WTC11 (cell line): Measurements from ENCODE around the gene OMD. TPM values are rescaled to one million over a fixed set of nuclear protein-coding genes. Genes with fewer than 3 reads are reported as not detected.

Experiments used
- ATAC-seq: fragments of 200-7000 bp; cut with Tn5 transposase; 2 replicates; pipeline ENCODE4 v1.10.0; 2021; ENCODE audit warnings: mild to moderate bottlenecking, moderate library complexity
- CTCF ChIA-PET: fragments of 300-600 bp; sonication (Branson Sonifier 250); formaldehyde crosslinking; loops from one replicate; lab custom pipeline; 2021; ENCODE audit warnings: antibody characterized with exemption; lab: Charles Lee
- POLR2A ChIA-PET: fragments of 350-600 bp; sonication (Branson Sonifier 250); formaldehyde crosslinking; loops from one replicate; lab custom pipeline; 2021; ENCODE audit warnings: antibody characterized with exemption; lab: Charles Lee
- DNase-seq: peaks from one replicate; pipeline ENCODE4 v3.0.0; 2021; ENCODE audit warnings: low spot score
- H3K27ac Mint-ChIP-seq: 2 replicates; pipeline ENCODE4 v1.8.0; 2021; ENCODE audit warnings: mixed read lengths
- H3K27me3 Mint-ChIP-seq: 2 replicates; pipeline ENCODE4 v1.8.0; 2021; ENCODE audit warnings: low read depth, mild to moderate bottlenecking, moderate library complexity, mixed read lengths
- H3K36me3 Mint-ChIP-seq: 2 replicates; pipeline ENCODE4 v1.8.0; 2021; ENCODE audit warnings: mixed read lengths
- H3K4me1 Mint-ChIP-seq: 2 replicates; pipeline ENCODE4 v1.8.0; 2022; ENCODE audit warnings: mixed read lengths
- H3K4me3 Mint-ChIP-seq: 2 replicates; pipeline ENCODE4 v1.8.0; 2021; ENCODE audit warnings: mild to moderate bottlenecking, moderate library complexity, mixed read lengths
- H3K9me3 Mint-ChIP-seq: 2 replicates; pipeline ENCODE4 v1.8.0; 2021; ENCODE audit warnings: mixed read lengths
- CREB1 ChIP-seq: sonication (generic); formaldehyde crosslinking; IDR thresholded peaks from 2 replicates; pipeline ENCODE4 v1.8.0; 2023; ENCODE audit warnings: mild to moderate bottlenecking, missing genetic modification reagents
- ESRRA ChIP-seq: sonication (generic); formaldehyde crosslinking; IDR thresholded peaks from 2 replicates; pipeline ENCODE4 v1.8.1; 2022; ENCODE audit warnings: mild to moderate bottlenecking, missing genetic modification reagents, borderline replicate concordance
- FOXK1 ChIP-seq: sonication (generic); formaldehyde crosslinking; IDR thresholded peaks from 2 replicates; pipeline ENCODE4 v1.8.0; 2022; ENCODE audit warnings: mild to moderate bottlenecking, moderate library complexity, missing genetic modification reagents
- JAZF1 ChIP-seq: fragments of 250-450 bp; sonication (Bioruptor Pico); IDR thresholded peaks from 2 replicates; pipeline ENCODE4 v1.9.0; 2021; ENCODE audit warnings: moderate library complexity, mild to moderate bottlenecking, inconsistent platforms
- JUN ChIP-seq: sonication (generic); formaldehyde crosslinking; IDR thresholded peaks from 2 replicates; pipeline ENCODE4 v1.8.0; 2023; ENCODE audit warnings: mild to moderate bottlenecking, missing genetic modification reagents
- PRDM15 ChIP-seq: sonication (generic); formaldehyde crosslinking; IDR thresholded peaks from 2 replicates; pipeline ENCODE4 v1.8.0; 2022; ENCODE audit warnings: missing genetic modification reagents
- RORB ChIP-seq: fragments of 250-450 bp; sonication (Bioruptor Pico); IDR thresholded peaks from 2 replicates; pipeline ENCODE4 v1.9.0; 2021; ENCODE audit warnings: mild to moderate bottlenecking
- SOX15 ChIP-seq: fragments of 250-450 bp; sonication (Bioruptor Pico); IDR thresholded peaks from 2 replicates; pipeline ENCODE4 v1.9.0; 2021; ENCODE audit warnings: mild to moderate bottlenecking
- SP1 ChIP-seq: sonication (generic); formaldehyde crosslinking; conservative IDR thresholded peaks from 2 replicates; pipeline ENCODE4 v1.8.1; 2022; ENCODE audit warnings: missing genetic modification reagents
- TEAD1 ChIP-seq: sonication (generic); formaldehyde crosslinking; IDR thresholded peaks from 2 replicates; pipeline ENCODE4 v1.8.0; 2022; ENCODE audit warnings: mild to moderate bottlenecking, missing genetic modification reagents
- ZMAT4 ChIP-seq: fragments of 250-450 bp; sonication (Bioruptor Pico); IDR thresholded peaks from 2 replicates; pipeline ENCODE4 v1.9.0; 2021; ENCODE audit warnings: mild to moderate bottlenecking
- ZNF121 ChIP-seq: sonication (generic); formaldehyde crosslinking; IDR thresholded peaks from 2 replicates; pipeline ENCODE4 v1.8.0; 2023; ENCODE audit warnings: missing genetic modification reagents
- ZNF232 ChIP-seq: sonication (generic); formaldehyde crosslinking; IDR thresholded peaks from 2 replicates; pipeline ENCODE4 v1.8.0; 2022; ENCODE audit warnings: mild to moderate bottlenecking, missing genetic modification reagents
- ZNF532 ChIP-seq: fragments of 250-450 bp; sonication (Bioruptor Pico); IDR thresholded peaks from 2 replicates; pipeline ENCODE4 v1.9.0; 2021; ENCODE audit warnings: mild to moderate bottlenecking, borderline replicate concordance
- ZNF671 ChIP-seq: fragments of 250-450 bp; sonication (Bioruptor Pico); IDR thresholded peaks from 2 replicates; pipeline ENCODE4 v1.8.0; 2021; ENCODE audit warnings: mild to moderate bottlenecking
- total RNA-seq: library from RNA; stranded (reverse); gene quantifications from 3 replicates; pipeline ENCODE4 v1.2.3, GENCODE V29; 2021
- TF ChIP-seq, protein P1 (sequence below): sonication (generic); formaldehyde crosslinking; conservative IDR thresholded peaks from 2 replicates; pipeline ENCODE4 v1.8.1; 2022; ENCODE audit warnings: mild to moderate bottlenecking, missing genetic modification reagents
- TF ChIP-seq, protein P2 (sequence below): fragments of 250-450 bp; sonication (Bioruptor Pico); IDR thresholded peaks from 2 replicates; pipeline ENCODE4 v1.9.0; 2021; ENCODE audit warnings: moderate library complexity, mild to moderate bottlenecking, inconsistent platforms, borderline replicate concordance

OMD gene
- total RNA-seq, 1 experiment from 2014 or later = not detected

GRCh38 chr9:92435263-92435662 is 11.0 kb upstream of the OMD start (continued):
- TF ChIP-seq ESRRA (CRISPR knock-in tag) (no peak), ZNF232 (CRISPR knock-in tag) (no peak), FOXK1 (no peak), ZNF532 (CRISPR knock-in tag) (no peak), ZNF671 (CRISPR knock-in tag) (no peak), TEAD1 (CRISPR knock-in tag) (no peak), SOX15 (CRISPR knock-in tag) (no peak), JUN (CRISPR knock-in tag) (no peak), SP1 (no peak), CREB1 (no peak), ZNF121 (no peak), ZMAT4 (no peak)
- TF ChIP-seq, protein P1, sequence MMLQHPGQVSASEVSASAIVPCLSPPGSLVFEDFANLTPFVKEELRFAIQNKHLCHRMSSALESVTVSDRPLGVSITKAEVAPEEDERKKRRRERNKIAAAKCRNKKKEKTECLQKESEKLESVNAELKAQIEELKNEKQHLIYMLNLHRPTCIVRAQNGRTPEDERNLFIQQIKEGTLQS (CRISPR knock-in tag) = no peak

GRCh38 chr9:92432972-92433548 is 8.8 kb upstream of the OMD start:
- ATAC-seq (no peak), DNase-seq (no peak)
- no peaks in the 10 kb centered on the region; the same call in 1 of the 2 replicates for H3K36me3 Mint-ChIP-seq
- H3K27me3 Mint-ChIP-seq = no peaks in the 10 kb centered on the region
- POLR2A ChIA-PET = no interaction called here
- no peak for TF ChIP-seq PRDM15
- no peak for TF ChIP-seq RORB (CRISPR knock-in tag)
- TF ChIP-seq, all 79 proteins: peak for 0
- no peak overlapping the region for H3K4me3 Mint-ChIP-seq
- peaks cover 3% of the 10 kb centered on the region; the same call in 1 of the 2 replicates for H3K9me3 Mint-ChIP-seq
- CTCF ChIA-PET = no interaction called here
- no peak overlapping the region for H3K27ac Mint-ChIP-seq
- H3K4me1 Mint-ChIP-seq = no peaks in the 10 kb centered on the region

DNA sequence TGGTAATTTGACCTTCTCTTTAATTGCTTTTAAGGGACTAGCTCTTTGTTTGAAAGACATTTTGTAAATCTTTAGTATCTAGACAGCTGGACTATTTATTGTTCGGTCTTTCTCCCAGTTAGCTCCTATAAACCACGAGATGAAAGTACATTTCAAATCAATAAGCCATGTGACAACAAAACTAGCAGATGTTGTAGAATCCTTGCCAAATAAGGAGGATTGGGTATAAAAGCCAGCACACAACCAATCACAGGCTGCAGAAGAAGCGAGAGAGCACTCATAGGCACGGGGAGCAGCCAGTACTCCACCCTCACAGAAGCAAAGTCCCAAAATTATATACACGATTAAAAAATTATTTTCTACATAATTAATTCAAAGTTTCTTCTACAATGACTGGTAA is 8.1 kb upstream of the OMD start:
- Mint-ChIP-seq H3K4me3 (no peak overlapping the region), H3K9me3 (no peaks in the 10 kb centered on the region), H3K27me3 (no peaks in the 10 kb centered on the region), H3K4me1 (no peaks in the 10 kb centered on the region), H3K27ac (no peak overlapping the region), H3K36me3 (no peaks in the 10 kb centered on the region; the same call in 1 of the 2 replicates)
- TF ChIP-seq JAZF1 = no peak
- TF ChIP-seq, protein P2, sequence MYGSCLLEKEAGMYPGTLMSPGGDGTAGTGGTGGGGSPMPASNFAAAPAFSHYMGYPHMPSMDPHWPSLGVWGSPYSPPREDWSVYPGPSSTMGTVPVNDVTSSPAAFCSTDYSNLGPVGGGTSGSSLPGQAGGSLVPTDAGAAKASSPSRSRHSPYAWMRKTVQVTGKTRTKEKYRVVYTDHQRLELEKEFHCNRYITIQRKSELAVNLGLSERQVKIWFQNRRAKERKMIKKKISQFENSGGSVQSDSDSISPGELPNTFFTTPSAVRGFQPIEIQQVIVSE = no peak
- ATAC-seq (no peak), DNase-seq (no peak)
- ChIA-PET CTCF (no interaction called here), POLR2A (no interaction called here)
